GM19239 (cell line): ENCODE results near the gene FBXW9.
"Not testable (repeated sequence)": the region's sequence is repeated elsewhere in the genome, so short reads cannot be mapped to it uniquely, and the experiment has no call there.

Experiments
- DNase-seq: peaks from one replicate; pipeline ENCODE4 v3.0.0; 2011; ENCODE audit warnings: low spot score; ENCODE audit not compliant: insufficient read length
- FAIRE-seq: peaks from 2 replicates; lab custom pipeline; 2011; peaks lifted over from hg19 to GRCh38; lab: Jason Lieb, UNC

The FBXW9 gene

GRCh38 chr19:12664406-12665280 lies 31.8 kb downstream of the FBXW9 start:
- FAIRE-seq (no peak), DNase-seq (no peak)

GRCh38 chr19:12660980-12661379 lies 35.5 kb downstream of the FBXW9 start:
- FAIRE-seq, result no peak
- DNase-seq, result no peak

DNA sequence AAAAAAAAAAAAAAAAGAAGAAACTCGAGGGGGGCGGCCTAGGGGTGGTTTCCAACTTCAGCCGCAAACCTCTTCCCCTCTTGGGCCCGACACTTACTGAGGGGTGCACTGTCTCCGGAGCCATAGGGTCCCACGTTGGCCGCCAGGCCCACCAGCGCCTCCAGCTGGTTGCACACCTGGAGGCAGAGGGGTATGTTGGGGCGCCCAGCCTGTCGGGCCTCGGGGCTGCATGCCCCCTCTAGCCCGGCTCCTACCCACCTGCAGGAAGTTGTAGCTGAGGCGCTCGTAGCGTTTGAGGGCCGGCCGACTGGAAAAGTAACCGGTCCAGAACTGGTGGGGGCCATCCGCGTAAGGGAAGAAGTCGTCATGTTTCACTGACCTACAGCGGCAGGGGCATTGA lies 38.5 kb downstream of the FBXW9 start:
- DNase-seq, result no peak
- no peak for FAIRE-seq

GRCh38 chr19:12656899-12657571 lies 39.4 kb downstream of the FBXW9 start:
- no peak for DNase-seq
- no peak for FAIRE-seq

DNA sequence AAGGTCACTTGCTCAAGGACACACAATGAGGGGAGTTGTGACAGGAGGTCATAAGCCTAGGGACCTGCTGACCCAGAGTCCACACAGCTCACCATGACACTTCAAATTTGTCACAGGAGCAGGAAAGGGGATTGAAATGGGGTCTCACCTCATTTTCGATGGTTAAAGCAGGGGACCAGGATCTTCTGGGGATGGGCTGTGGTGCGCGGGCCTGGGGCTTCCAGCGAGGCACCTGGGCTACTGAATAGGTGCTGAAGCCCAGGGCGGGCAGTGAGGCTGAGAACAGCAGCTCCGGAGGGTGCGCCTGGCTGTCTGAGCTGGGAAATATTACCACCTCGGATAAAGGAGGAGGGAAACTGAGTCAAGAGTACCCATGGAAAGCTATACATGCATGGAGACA lies 40.9 kb downstream of the FBXW9 start:
- no peak for DNase-seq
- FAIRE-seq, result no peak

DNA sequence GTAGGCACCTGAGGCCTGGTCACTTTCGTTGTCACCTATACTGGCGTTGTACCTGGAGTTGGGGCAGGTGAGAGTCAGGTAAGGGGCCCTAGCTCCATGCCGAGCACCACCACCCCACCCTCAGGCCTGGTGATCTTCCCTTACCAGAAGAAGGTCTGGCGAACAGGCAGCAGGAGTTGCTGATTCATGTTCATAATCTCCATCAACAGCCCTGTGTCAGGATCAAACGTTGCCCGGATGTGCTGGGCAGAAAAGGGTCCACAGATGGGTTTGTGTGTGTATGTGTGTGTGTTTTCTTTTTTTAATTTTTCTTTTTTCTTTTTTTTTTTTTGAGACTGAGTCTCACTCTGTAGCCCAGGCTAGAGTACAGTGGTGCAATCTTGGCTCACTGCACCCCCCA lies 44.2 kb downstream of the FBXW9 start:
- no peak for FAIRE-seq
- no peak for DNase-seq

- DNase-seq (no peak), FAIRE-seq (no peak)
Measured at GRCh38 chr19:12649941-12650340, 46.5 kb downstream of the FBXW9 start.

- DNase-seq (no peak), FAIRE-seq (no peak)
Measured at GRCh38 chr19:12648088-12648487, 48.3 kb downstream of the FBXW9 start.

- no peak for DNase-seq
- FAIRE-seq, result no peak
Measured at GRCh38 chr19:12647490-12648071, 48.9 kb downstream of the FBXW9 start.

DNA sequence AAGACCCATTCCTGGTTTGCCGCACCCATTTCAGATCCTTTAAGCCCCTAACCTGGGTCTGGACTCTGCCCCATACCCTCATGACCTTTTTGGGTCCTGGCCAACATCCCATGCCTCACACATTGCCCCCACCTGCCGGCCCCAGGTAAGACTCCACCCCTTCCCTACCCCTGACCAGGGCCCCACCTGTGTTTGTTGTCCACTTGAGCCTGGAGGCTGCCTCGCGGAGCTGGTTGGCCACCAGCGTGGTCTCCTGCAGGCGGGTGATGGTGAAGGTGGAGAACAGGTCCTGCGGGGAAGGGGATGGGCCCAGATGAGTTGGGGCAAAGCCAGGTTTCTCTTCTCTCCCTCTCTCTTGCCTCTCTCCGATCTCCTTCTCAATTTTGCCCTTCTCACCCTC lies 49.4 kb downstream of the FBXW9 start:
- FAIRE-seq, result no peak
- no peak for DNase-seq

GRCh38 chr19:12646551-12646950 lies 49.9 kb downstream of the FBXW9 start:
- FAIRE-seq, result no peak

GRCh38 chr19:12643716-12644115 lies 52.7 kb downstream of the FBXW9 start:
- FAIRE-seq, DNase-seq: not testable (repeated sequence)

More at GRCh38 chr19:12646551-12646950, 49.9 kb downstream of the FBXW9 start:
- no peak for DNase-seq

DNA sequence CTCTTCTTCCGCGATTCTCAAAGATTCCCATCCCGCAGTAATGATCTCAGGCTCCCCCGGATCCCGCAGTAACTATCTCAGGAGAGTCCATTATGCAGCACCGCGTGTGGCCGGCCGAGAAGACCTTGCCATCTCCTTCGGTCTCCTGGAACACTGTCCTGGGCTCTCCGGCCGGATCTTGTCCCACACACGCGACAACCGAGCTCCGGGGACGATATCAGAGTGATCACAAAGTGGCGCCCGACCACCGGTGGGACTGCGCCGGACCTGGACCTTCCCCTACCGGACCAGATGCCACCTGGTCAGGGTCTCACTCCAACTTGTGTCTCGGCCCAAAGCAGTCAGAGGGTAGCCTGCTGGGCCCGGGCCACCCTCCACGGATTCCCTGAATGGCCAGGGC lies 53.9 kb downstream of the FBXW9 start:
- FAIRE-seq (no peak), DNase-seq (no peak)

DNA sequence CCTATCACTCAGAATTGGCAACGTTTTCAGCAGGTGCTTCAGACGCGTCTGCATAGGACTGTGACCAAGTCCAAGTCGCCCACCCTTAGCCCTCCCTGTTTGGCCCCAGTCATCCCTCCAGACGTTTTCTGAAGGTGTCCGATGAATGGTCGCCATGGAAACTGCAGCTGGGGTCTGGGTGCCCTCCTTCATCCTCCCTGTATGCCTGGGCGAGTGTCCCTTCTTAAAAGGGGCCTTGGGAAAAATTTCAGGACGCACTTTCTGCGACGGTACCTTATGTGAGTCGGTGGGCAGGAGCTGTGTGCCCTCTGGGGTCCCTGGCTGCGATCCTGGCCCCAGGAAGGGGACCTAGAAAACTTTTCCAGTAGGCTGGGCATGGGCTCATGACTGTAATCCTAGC lies 55.0 kb downstream of the FBXW9 start:
- FAIRE-seq (no peak), DNase-seq (no peak)

DNA sequence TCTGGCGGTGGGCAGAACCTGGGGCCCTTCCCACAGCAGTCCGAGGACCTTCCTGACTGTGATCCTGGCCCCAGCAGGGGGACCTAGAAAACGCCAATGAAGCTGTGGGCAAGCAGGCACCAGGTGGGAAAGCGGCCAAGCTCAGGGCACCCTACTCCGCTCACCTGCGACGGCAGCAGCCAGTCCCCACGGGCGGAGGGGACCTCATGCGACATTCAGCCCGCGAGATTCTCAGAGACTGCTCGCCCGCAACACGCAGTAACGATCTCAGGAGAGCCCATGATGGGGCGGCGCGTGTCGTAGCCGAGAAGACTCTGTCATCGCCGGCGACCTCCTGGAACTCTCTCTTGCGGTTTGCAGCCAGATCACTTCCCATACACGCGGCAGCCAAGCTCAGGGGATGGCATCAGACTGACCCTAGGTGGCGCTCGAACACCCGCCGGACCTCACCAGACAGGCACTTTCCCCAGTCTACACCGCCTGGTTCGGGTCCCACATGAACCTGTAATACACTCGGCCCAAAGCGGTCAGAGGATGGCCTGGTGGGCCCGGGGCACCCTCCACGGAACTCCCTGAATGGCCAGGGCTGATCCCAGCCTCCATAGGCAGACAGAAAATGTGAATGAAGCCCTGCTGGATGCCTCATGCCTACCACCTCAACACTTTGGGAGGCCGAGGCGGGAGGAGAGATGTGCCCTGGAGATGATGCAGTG lies 56.4 kb downstream of the FBXW9 start:
- peak; percentile 94 for FAIRE-seq
- DNase-seq, result peak; percentile 91
